Neutrophil (primary cell): ENCODE results near the gene SCN8A.
"Not testable (repeated sequence)": the region's sequence is repeated elsewhere in the genome, so short reads cannot be mapped to it uniquely, and the experiment has no call there.

Experiments
- H3K27ac ChIP-seq: fragments of 200-600 bp; sonication (generic); 2 replicates; pipeline ENCODE4 v1.5.1; 2016; ENCODE audit warnings: mild to moderate bottlenecking, moderate library complexity
- H3K27me3 ChIP-seq: fragments of 200-600 bp; sonication (generic); 2 replicates; pipeline ENCODE4 v1.6.0; 2016; ENCODE audit warnings: mild to moderate bottlenecking
- H3K36me3 ChIP-seq: fragments of 200-600 bp; sonication (generic); 2 replicates; pipeline ENCODE4 v1.5.1; 2017
- H3K4me1 ChIP-seq, 2 experiments: fragments of 200-600 bp in 1 of 2; sonication (generic) in 1 of 2; 1 replicate in 1 of 2; 2 replicates in 1 of 2; pipeline versions ENCODE4 v1.5.1 to v1.6.1; 2013 to 2016; ENCODE audit warnings: low read depth in 1 of 2, low read length in 1 of 2, mild to moderate bottlenecking in 1 of 2, moderate library complexity in 1 of 2; ENCODE audit not compliant: control insufficient read depth in 1 of 2, insufficient read depth in 1 of 2
- H3K4me3 ChIP-seq, 2 experiments: fragments of 200-600 bp in 1 of 2; sonication (generic) in 1 of 2; 1 replicate in 1 of 2; 2 replicates in 1 of 2; pipeline ENCODE4 v1.5.1; 2013 to 2016; ENCODE audit warnings: low read depth in 1 of 2, low read length in 1 of 2, mild to moderate bottlenecking in 1 of 2, moderate library complexity in 1 of 2
- H3K9me3 ChIP-seq: fragments of 200-600 bp; sonication (generic); 2 replicates; pipeline ENCODE4 v1.5.1; 2016
- CTCF ChIP-seq: fragments of 200-600 bp; sonication (generic); IDR thresholded peaks from 2 replicates; pipeline ENCODE4 v1.5.1; 2016; ENCODE audit warnings: antibody characterized with exemption

SCN8A gene

DNA sequence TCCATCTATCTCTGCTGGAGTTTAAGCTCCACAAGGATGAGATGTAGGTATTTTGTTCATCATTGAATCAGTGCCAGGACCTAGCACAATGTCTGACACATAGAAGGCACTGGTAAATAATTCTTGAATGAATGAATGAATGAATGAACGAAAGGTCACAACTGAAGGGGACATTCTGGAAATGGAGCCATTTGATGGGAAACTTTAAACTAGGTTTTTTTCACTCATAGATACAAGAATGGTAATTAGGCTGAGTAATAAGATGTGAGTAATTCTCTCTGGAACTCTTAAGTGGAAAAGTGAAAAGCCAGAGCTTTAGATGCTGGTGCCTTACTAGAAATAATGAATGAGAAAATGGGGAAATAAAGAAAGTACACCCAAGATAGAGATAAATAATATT, 44.3 kb downstream of the SCN8A start:
- Histone ChIP-seq H3K27ac (no peak overlapping the region), H3K9me3 (no peaks in the 10 kb centered on the region), H3K4me1 (no peaks in the 10 kb centered on the region), H3K36me3 (no peaks in the 10 kb centered on the region), H3K27me3 (peaks cover 12% of the 10 kb centered on the region), H3K4me3 (no peak overlapping the region)
- TF ChIP-seq CTCF = no peak

DNA sequence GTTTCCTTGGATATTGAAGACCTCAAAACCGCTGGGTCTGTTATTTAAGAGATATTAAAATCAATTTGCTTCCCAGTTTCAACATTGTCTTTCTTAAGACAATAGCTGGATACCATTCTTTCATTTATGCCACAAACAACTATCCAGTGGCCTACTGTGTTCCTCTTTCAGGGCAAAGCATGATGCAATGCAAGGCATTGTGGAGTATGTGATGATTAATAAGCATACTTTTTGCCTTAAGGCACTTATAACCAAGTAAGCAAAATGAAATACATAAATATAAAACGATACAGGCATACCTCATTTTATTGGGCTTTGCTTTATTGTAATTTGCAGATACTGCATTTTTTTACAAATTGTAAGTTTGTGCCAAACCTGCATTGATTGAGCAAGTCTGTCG, 45.5 kb downstream of the SCN8A start:
- Histone ChIP-seq H3K27me3 (peaks cover 14% of the 10 kb centered on the region), H3K27ac (no peak overlapping the region), H3K36me3 (no peaks in the 10 kb centered on the region), H3K4me3 (no peak overlapping the region), H3K4me1 (no peaks in the 10 kb centered on the region), H3K9me3 (no peaks in the 10 kb centered on the region)
- TF ChIP-seq CTCF = no peak

DNA sequence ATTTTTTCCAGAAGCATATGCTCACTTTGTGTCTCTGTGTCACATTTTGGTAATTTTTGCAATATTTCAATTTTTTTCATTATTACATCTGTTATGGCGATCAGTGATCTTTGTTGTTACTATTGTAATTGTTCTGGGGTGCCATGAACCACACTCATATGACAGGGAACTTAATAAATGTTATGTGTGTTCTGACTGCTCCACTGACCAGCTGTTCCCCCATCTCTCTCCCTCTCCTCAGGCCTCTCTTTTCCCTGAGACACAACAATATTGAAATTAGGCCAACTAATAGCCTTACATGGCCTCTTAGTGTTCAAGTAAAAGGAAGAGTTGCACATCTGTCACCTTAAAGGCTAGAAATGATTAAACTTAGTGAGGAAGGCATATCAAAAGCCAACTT, 46.0 kb downstream of the SCN8A start:
- Histone ChIP-seq H3K27me3 (peaks cover 17% of the 10 kb centered on the region), H3K4me3 (no peak overlapping the region), H3K4me1 (no peaks in the 10 kb centered on the region), H3K27ac (no peak overlapping the region), H3K9me3 (no peaks in the 10 kb centered on the region), H3K36me3 (no peaks in the 10 kb centered on the region)
- TF ChIP-seq CTCF = no peak

DNA sequence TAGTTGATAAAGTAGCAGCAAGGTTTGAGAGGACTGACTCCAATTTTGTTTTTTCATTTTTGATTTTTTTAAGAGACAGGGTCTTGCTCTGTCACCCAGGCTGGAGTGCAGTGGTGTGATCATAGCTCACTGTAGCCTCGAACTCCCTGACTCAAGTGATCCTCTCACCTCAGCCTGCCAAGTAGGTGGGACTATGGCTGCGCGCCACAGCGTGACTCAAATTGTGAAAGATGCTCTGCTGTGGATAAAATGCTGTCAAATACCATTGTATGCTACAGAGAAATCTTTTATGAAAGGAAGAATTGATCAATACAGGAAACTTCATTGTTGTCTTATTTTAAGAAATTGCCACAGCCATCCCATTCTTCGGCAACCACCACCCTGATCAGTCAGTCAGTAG, 48.3 kb downstream of the SCN8A start:
- Histone ChIP-seq H3K4me3 (no peak overlapping the region), H3K27ac (no peak overlapping the region), H3K36me3 (no peaks in the 10 kb centered on the region), H3K9me3 (no peaks in the 10 kb centered on the region), H3K27me3 (peaks cover 26% of the 10 kb centered on the region), H3K4me1 (no peaks in the 10 kb centered on the region)
- no peak for TF ChIP-seq CTCF

- Histone ChIP-seq H3K4me1 (no peaks in the 10 kb centered on the region), H3K36me3 (no peaks in the 10 kb centered on the region), H3K4me3 (no peak overlapping the region), H3K9me3 (no peaks in the 10 kb centered on the region), H3K27ac (no peak overlapping the region), H3K27me3 (peaks cover 26% of the 10 kb centered on the region)
- no peak for TF ChIP-seq CTCF
These were observed 51.3 kb downstream of the SCN8A start for GRCh38 chr12:51642286-51642685.

DNA sequence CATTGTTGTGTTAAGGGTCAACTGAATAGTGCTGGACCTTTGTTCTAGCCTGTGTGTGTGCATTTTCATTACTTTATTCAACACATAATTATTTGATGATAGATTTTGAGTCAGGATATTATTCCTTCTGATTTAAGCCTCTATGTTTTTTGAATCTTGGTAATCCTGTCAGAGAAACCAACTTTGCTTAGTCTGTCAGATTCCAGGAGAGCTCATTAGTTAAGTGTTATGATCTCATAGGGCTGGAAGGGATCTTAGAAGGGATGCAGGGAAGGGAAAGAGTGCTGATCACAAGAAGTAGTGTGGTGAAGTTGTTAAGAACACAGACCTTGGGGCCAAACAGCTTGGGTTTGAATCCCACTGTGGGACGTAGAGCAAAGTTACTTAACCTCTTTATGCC, 52.9 kb downstream of the SCN8A start:
- H3K9me3 ChIP-seq = no peaks in the 10 kb centered on the region
- TF ChIP-seq CTCF = no peak
- H3K27me3 ChIP-seq = peaks cover 26% of the 10 kb centered on the region
- H3K4me3 ChIP-seq = no peak overlapping the region
- no peaks in the 10 kb centered on the region for H3K36me3 ChIP-seq
- no peak overlapping the region for H3K27ac ChIP-seq
- no peaks in the 10 kb centered on the region for H3K4me1 ChIP-seq

GRCh38 chr12:51644691-51645090, 53.7 kb downstream of the SCN8A start:
- not testable (repeated sequence) for H3K4me1 ChIP-seq, H3K36me3 ChIP-seq, H3K27ac ChIP-seq, H3K9me3 ChIP-seq, H3K4me3 ChIP-seq
- peaks cover 26% of the 10 kb centered on the region for H3K27me3 ChIP-seq
